ENCODE results near the gene TRPM4. TPM values are rescaled to one million over a fixed set of nuclear protein-coding genes. Genes with fewer than 3 reads are reported as not detected.
A peak's percentile ranks its signal among the peaks of the same experiment; 100 is the strongest.

Gene TRPM4
- total RNA-seq, 4 donors from 2014 or later: 16.3 to 38.5 (median 17.3) TPM

- Histone ChIP-seq H3K27me3 (no peaks in the 10 kb centered on the region), H3K36me3 (no peaks in the 10 kb centered on the region), H3K4me3 (peak overlapping the region in 1 of 2 donors; percentile 39), H3K4me1 (peaks cover 0 to 21% (median 9%) of the 10 kb centered on the region in 3 donors), H3K27ac (peak overlapping the region in 3 of 4 donors; percentile 77 to 81 (median 80)), H3K9me3 (no peaks in the 10 kb centered on the region)
- WGBS, 2 donors (ENCODE audit: low coverage in 1 of 2): 2 to 9% methylated on average over 11 of the region's 63 CpGs
- TF ChIP-seq POLR2AphosphoS5 (IDR thresholded peaks at IDR 0.05) (no peak), POLR2A (IDR thresholded peaks at IDR 0.05) (no peak), EP300 (IDR thresholded peaks at IDR 0.05) (no peak)
- TF ChIP-seq, protein P1, sequence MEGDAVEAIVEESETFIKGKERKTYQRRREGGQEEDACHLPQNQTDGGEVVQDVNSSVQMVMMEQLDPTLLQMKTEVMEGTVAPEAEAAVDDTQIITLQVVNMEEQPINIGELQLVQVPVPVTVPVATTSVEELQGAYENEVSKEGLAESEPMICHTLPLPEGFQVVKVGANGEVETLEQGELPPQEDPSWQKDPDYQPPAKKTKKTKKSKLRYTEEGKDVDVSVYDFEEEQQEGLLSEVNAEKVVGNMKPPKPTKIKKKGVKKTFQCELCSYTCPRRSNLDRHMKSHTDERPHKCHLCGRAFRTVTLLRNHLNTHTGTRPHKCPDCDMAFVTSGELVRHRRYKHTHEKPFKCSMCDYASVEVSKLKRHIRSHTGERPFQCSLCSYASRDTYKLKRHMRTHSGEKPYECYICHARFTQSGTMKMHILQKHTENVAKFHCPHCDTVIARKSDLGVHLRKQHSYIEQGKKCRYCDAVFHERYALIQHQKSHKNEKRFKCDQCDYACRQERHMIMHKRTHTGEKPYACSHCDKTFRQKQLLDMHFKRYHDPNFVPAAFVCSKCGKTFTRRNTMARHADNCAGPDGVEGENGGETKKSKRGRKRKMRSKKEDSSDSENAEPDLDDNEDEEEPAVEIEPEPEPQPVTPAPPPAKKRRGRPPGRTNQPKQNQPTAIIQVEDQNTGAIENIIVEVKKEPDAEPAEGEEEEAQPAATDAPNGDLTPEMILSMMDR (IDR thresholded peaks at IDR 0.05): peak in 3 of 4 experiments; percentile 40 to 51 (median 47)
- ATAC-seq: peak; percentile 97
These were observed 29.7 kb upstream of the TRPM4 start for GRCh38 chr19:49127674-49128544.

DNA sequence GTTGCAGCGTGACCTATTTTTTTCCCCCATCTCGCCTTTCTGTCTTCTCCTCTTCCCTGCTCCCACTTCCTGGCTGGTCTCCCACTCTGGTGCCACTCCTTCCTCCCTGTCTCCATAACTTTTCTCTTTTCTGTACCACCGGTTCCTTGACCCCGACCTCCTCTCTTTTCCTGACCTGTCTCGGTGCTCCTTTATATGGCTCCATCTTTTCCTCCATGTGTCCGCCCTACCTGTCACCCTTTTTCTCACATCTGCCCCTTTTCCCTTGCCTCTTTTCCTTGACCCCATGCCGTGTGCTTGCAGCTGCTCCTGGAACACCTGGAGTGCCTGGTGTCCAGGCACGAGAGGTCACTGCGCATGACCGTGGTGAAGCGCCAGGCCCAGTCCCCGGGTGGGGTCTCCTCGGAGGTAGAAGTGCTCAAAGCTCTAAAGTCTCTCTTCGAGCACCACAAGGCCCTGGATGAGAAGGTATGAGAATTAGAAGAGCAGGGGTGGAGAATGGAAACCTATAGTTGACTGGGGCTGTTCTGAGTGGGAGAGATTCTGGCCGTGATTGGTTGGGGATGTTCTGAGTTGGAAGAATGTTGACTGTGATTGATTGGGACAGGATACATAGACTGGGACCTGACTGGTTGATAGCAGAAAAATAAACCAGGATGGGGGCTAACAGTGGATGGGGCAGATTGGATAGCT is 28.9 kb upstream of the TRPM4 start:
- WGBS, 2 donors (ENCODE audit: low coverage in 1 of 2): 33 to 37% methylated on average over 7 to 8 of the region's 15 CpGs
- Histone ChIP-seq H3K27me3 (no peaks in the 10 kb centered on the region), H3K4me1 (peaks cover 0 to 29% (median 17%) of the 10 kb centered on the region in 3 donors), H3K36me3 (no peaks in the 10 kb centered on the region), H3K4me3 (peak overlapping the region in 1 of 2 donors; percentile 39), H3K27ac (peak overlapping the region in 3 of 4 donors; percentile 61 to 81 (median 80)), H3K9me3 (no peaks in the 10 kb centered on the region)
- no peak for ATAC-seq
- TF ChIP-seq POLR2A (IDR thresholded peaks at IDR 0.05) (no peak), EP300 (IDR thresholded peaks at IDR 0.05) (no peak), POLR2AphosphoS5 (IDR thresholded peaks at IDR 0.05) (no peak)
- TF ChIP-seq, protein P1 (IDR thresholded peaks at IDR 0.05): no peak

DNA sequence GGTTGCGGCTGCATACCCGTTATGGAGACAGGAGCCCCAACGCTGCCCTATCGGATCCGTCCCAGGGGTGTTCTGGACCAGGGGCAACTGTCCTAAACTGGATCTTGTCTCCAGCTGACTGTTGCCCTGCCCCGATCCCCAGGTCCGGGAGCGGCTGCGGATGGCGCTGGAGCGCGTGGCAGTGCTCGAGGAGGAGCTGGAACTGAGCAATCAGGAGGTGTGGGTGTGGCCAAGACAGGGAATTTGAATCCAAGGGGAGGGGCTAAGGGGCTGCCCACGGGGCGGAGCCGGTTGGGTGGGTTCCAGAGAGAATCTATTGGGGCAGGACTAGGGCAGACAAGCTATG is 28.4 kb upstream of the TRPM4 start:
- no peaks in the 10 kb centered on the region for H3K27me3 ChIP-seq
- H3K4me1 ChIP-seq: peaks cover 0 to 34% (median 21%) of the 10 kb centered on the region in 3 donors
- TF ChIP-seq EP300 (IDR thresholded peaks at IDR 0.05) (no peak), POLR2AphosphoS5 (IDR thresholded peaks at IDR 0.05) (no peak), POLR2A (IDR thresholded peaks at IDR 0.05) (no peak)
- TF ChIP-seq, protein P1 (IDR thresholded peaks at IDR 0.05): no peak
- H3K27ac ChIP-seq: peak overlapping the region in 1 of 4 donors; percentile 81
- WGBS, 2 donors (ENCODE audit: low coverage in 1 of 2): no CpG with 5 or more reads among the region's 16 CpGs
- no peaks in the 10 kb centered on the region for H3K9me3 ChIP-seq
- no peak for ATAC-seq
- no peak overlapping the region for H3K4me3 ChIP-seq
- H3K36me3 ChIP-seq: no peaks in the 10 kb centered on the region

DNA sequence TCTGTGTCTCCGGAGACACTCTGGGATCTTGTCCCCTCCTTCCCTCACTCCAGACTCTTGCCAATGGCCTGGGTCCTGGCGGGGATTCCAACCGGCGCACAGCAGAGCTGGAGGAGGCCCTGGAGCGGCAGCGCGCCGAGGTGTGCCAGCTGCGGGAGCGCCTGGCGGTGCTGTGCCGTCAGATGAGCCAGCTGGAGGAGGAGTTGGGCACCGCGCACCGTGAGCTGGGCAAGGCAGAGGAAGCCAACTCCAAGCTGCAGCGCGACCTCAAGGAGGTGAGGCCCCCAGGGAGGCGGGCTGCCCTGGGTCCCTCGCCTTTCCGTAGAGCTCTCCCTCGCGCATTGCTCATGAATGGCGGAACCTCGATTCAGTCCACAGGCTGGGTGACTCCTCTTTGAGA is 27.3 kb upstream of the TRPM4 start:
- Histone ChIP-seq H3K27me3 (no peaks in the 10 kb centered on the region), H3K4me3 (no peak overlapping the region), H3K4me1 (peaks cover 0 to 41% (median 21%) of the 10 kb centered on the region in 3 donors), H3K9me3 (no peaks in the 10 kb centered on the region), H3K36me3 (no peaks in the 10 kb centered on the region), H3K27ac (no peak overlapping the region)
- WGBS, 2 donors (ENCODE audit: low coverage in 1 of 2): 96 to 98% methylated on average over 3 to 8 of the region's 24 CpGs
- no peak for ATAC-seq
- TF ChIP-seq POLR2A (IDR thresholded peaks at IDR 0.05): no peak
- TF ChIP-seq, protein P1 (IDR thresholded peaks at IDR 0.05): no peak
- TF ChIP-seq POLR2AphosphoS5 (IDR thresholded peaks at IDR 0.05): no peak
- no peak for TF ChIP-seq EP300 (IDR thresholded peaks at IDR 0.05)

Data from gastroesophageal sphincter (tissue), 4 donors.